RWPE2 (cell line): ENCODE measurements around the gene HOXB13.

ENCODE experiments used
- ATAC-seq: fragments of 200-7000 bp; cut with Tn5 transposase; 3 replicates; pipeline ENCODE4 v1.9.1; 2021; ENCODE audit warnings: low read depth
- DNase-seq: peaks from one replicate; pipeline ENCODE4 v3.0.0-alpha.2; 2020; ENCODE audit warnings: low spot score
- H3K27ac ChIP-seq: fragments of 450-650 bp; 2 replicates; pipeline ENCODE4 v1.5.1; 2017; ENCODE audit warnings: mild to moderate bottlenecking; ENCODE audit not compliant: poor library complexity, severe bottlenecking
- H3K27me3 ChIP-seq: fragments of 250-450 bp; sonication (Bioruptor Pico); 2 replicates; pipeline ENCODE4 v1.5.1; 2021; ENCODE audit warnings: mild to moderate bottlenecking, moderate library complexity; ENCODE audit not compliant: insufficient read depth, poor library complexity, severe bottlenecking
- H3K36me3 ChIP-seq: fragments of 250-450 bp; sonication (Bioruptor Pico); 2 replicates; pipeline ENCODE4 v1.5.1; 2020; ENCODE audit warnings: low read depth, mild to moderate bottlenecking, moderate library complexity
- H3K4me1 ChIP-seq: fragments of 250-450 bp; sonication (Bioruptor Pico); 2 replicates; pipeline ENCODE4 v1.5.1; 2021; ENCODE audit warnings: mild to moderate bottlenecking, moderate library complexity; ENCODE audit not compliant: insufficient read depth, poor library complexity, severe bottlenecking
- H3K4me3 ChIP-seq: fragments of 250-450 bp; sonication (Bioruptor Pico); 2 replicates; pipeline ENCODE4 v1.5.1; 2021; ENCODE audit warnings: mild to moderate bottlenecking, moderate library complexity; ENCODE audit not compliant: severe bottlenecking
- H3K9me3 ChIP-seq: fragments of 250-450 bp; sonication (Bioruptor Pico); 2 replicates; pipeline ENCODE4 v1.5.1; 2021; ENCODE audit warnings: mild to moderate bottlenecking, moderate library complexity; ENCODE audit not compliant: severe bottlenecking
- CTCF ChIP-seq: fragments of 450-650 bp; IDR thresholded peaks from one replicate; pipeline ENCODE4 v1.5.1; 2017; ENCODE audit warnings: mild to moderate bottlenecking, moderate library complexity; ENCODE audit not compliant: poor library complexity, severe bottlenecking

Gene HOXB13

GRCh38 chr17:48690655-48691054 lies 37.9 kb downstream of the HOXB13 start:
- DNase-seq (no peak), ATAC-seq (no peak)
- TF ChIP-seq CTCF = no peak
- no peaks in the 10 kb centered on the region for H3K9me3 ChIP-seq
- no peaks in the 10 kb centered on the region for H3K4me1 ChIP-seq
- no peaks in the 10 kb centered on the region for H3K27me3 ChIP-seq
- no peak overlapping the region for H3K4me3 ChIP-seq
- no peak overlapping the region for H3K27ac ChIP-seq
- H3K36me3 ChIP-seq = no peaks in the 10 kb centered on the region

- ATAC-seq (no peak), DNase-seq (no peak)
- H3K4me1 ChIP-seq = no peaks in the 10 kb centered on the region
- H3K27me3 ChIP-seq = no peaks in the 10 kb centered on the region
- no peaks in the 10 kb centered on the region for H3K36me3 ChIP-seq
- H3K9me3 ChIP-seq = no peaks in the 10 kb centered on the region
- TF ChIP-seq CTCF = no peak
- H3K27ac ChIP-seq = no peak overlapping the region
- no peak overlapping the region for H3K4me3 ChIP-seq
These were observed 46.9 kb downstream of the HOXB13 start for GRCh38 chr17:48681609-48682008.

GRCh38 chr17:48679385-48680096 lies 49.0 kb downstream of the HOXB13 start:
- no peaks in the 10 kb centered on the region for H3K4me1 ChIP-seq
- DNase-seq (no peak), ATAC-seq (no peak)
- no peak for TF ChIP-seq CTCF
- H3K9me3 ChIP-seq = no peaks in the 10 kb centered on the region
- no peaks in the 10 kb centered on the region for H3K27me3 ChIP-seq
- H3K4me3 ChIP-seq = no peak overlapping the region
- no peaks in the 10 kb centered on the region for H3K36me3 ChIP-seq
- no peak overlapping the region for H3K27ac ChIP-seq

GRCh38 chr17:48678141-48678971 lies 50.2 kb downstream of the HOXB13 start:
- Histone ChIP-seq H3K4me1 (no peaks in the 10 kb centered on the region), H3K4me3 (no peak overlapping the region), H3K9me3 (no peaks in the 10 kb centered on the region), H3K27me3 (no peaks in the 10 kb centered on the region), H3K27ac (no peak overlapping the region), H3K36me3 (no peaks in the 10 kb centered on the region)
- DNase-seq (peak; percentile 62), ATAC-seq (peak; percentile 90)
- peak; percentile 91 for TF ChIP-seq CTCF
